Brain microvascular endothelial cell (primary cell): Measurements from ENCODE around the gene KIDINS220.

Experiments used
- DNase-seq: peaks from one replicate; pipeline ENCODE4 v3.0.0-alpha.2; 2020
- H3K27ac ChIP-seq: fragments of 250-450 bp; sonication (Bioruptor Pico); 2 replicates; pipeline ENCODE4 v1.5.1; 2020; ENCODE audit warnings: mild to moderate bottlenecking, moderate library complexity
- H3K27me3 ChIP-seq: fragments of 250-450 bp; sonication (Bioruptor Pico); replicated peaks from 2 replicates; pipeline ENCODE4 v1.5.1; 2020; ENCODE audit warnings: mild to moderate bottlenecking
- H3K36me3 ChIP-seq: fragments of 250-450 bp; sonication (Bioruptor Pico); replicated peaks from 2 replicates; pipeline ENCODE4 v1.5.1; 2020; ENCODE audit warnings: mild to moderate bottlenecking
- H3K4me3 ChIP-seq: 2 replicates; pipeline ENCODE4 v1.5.1; 2011; ENCODE audit warnings: low read depth, mild to moderate bottlenecking, control low read depth, low read length, moderate library complexity
- in situ Hi-C: cut with HindIII; loops from 2 replicates; pipeline ENCODE4 v1.10.0; 2017; ENCODE audit warnings: low sequenced_read_pairs, low pct_ligation_motif_present
- TF ChIP-seq, protein P1 (sequence below): IDR thresholded peaks from 2 replicates; pipeline ENCODE4 v1.5.1; 2011; ENCODE audit warnings: low read depth, mild to moderate bottlenecking, moderate library complexity, low read length, control low read depth, inconsistent platforms; ENCODE audit errors: missing control alignments

Gene KIDINS220

DNA sequence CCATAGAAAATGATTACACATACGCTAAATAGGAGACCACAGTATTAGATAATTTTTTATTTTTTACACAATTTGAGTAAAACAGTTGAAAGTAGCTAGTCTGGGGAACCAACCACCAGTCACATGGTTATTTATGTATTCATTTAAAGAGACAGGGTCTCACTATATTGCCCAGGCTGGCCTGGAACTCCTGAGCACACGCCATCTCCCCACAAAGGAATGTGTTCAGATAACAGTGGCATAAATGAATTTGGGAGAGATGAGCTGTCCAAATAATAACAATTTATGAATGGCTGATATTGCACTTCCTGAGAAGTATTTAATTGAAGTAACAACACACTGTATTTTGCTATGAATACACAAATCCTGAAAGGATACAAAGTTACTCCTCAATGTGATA is 39.7 kb downstream of the KIDINS220 start:
- no peaks in the 10 kb centered on the region for H3K27me3 ChIP-seq
- no peak overlapping the region for H3K27ac ChIP-seq
- H3K36me3 ChIP-seq = peaks cover 23% of the 10 kb centered on the region
- in situ Hi-C loops = no loop called here
- TF ChIP-seq, protein P1, sequence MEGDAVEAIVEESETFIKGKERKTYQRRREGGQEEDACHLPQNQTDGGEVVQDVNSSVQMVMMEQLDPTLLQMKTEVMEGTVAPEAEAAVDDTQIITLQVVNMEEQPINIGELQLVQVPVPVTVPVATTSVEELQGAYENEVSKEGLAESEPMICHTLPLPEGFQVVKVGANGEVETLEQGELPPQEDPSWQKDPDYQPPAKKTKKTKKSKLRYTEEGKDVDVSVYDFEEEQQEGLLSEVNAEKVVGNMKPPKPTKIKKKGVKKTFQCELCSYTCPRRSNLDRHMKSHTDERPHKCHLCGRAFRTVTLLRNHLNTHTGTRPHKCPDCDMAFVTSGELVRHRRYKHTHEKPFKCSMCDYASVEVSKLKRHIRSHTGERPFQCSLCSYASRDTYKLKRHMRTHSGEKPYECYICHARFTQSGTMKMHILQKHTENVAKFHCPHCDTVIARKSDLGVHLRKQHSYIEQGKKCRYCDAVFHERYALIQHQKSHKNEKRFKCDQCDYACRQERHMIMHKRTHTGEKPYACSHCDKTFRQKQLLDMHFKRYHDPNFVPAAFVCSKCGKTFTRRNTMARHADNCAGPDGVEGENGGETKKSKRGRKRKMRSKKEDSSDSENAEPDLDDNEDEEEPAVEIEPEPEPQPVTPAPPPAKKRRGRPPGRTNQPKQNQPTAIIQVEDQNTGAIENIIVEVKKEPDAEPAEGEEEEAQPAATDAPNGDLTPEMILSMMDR = no peak
- DNase-seq = no peak
- H3K4me3 ChIP-seq = no peak overlapping the region

DNA sequence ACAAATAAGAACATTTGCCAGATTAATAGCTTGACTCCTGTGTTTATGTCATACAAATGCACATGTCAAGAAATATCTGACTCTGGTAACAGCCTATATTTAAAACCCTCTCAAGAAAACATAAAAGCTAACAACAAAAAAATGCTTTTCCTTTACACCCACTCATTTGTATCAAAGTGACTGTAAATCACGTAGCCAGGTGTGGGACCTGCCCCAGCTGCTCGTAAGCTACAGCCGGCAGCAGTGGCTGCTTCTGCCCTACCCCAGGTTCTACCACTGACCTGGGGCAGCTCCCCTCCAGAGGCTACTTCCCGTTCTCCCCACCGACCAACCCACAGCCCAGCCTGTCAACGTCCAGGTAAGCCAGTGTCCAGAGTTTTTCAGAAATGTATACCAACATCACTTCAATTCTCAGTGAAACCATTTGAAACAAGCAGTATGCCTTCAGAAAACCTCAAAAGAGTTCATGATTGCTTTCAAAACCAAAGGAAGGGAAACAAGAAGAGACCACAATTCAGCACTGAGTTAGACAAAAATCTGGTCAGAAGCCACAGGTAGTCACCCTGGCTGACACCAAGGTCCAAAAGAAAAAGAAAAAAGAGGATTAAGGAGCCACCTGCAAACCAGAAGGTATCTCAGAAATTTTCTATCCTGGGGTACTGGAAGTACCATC is 40.4 kb downstream of the KIDINS220 start:
- Histone ChIP-seq H3K36me3 (peaks cover 18% of the 10 kb centered on the region), H3K4me3 (no peak overlapping the region), H3K27ac (no peak overlapping the region), H3K27me3 (no peaks in the 10 kb centered on the region)
- TF ChIP-seq, protein P1 = no peak
- DNase-seq = no peak
- in situ Hi-C loops = no loop called here

DNA sequence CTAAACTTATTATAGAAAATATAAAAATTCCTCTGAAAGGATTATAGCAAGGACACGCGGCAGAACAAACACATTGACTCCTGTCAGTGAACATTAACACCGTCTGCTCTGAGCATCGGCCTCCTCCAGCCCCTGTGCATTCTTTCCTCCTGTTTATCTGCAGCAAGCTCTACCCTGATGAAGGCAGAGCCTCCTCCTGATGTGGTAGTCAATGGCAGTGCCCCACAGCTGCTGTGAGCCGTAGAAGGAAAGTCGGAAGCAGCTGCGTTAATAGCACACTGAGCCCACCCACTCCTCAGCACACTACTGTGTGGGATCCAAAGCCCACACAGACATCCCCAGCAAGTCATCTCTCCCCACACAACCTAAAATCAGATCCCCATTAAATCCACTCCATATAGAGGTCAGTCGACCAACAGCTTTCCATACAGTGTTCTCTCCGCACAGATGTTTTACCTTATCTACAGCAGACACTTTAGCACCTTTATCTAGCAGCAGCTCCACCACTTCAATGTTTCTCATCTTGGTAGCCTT is 41.0 kb downstream of the KIDINS220 start:
- no peak for DNase-seq
- peaks cover 15% of the 10 kb centered on the region for H3K36me3 ChIP-seq
- H3K27ac ChIP-seq = no peak overlapping the region
- no peak overlapping the region for H3K4me3 ChIP-seq
- H3K27me3 ChIP-seq = no peaks in the 10 kb centered on the region
- TF ChIP-seq, protein P1 = no peak
- in situ Hi-C loops = no loop called here

DNA sequence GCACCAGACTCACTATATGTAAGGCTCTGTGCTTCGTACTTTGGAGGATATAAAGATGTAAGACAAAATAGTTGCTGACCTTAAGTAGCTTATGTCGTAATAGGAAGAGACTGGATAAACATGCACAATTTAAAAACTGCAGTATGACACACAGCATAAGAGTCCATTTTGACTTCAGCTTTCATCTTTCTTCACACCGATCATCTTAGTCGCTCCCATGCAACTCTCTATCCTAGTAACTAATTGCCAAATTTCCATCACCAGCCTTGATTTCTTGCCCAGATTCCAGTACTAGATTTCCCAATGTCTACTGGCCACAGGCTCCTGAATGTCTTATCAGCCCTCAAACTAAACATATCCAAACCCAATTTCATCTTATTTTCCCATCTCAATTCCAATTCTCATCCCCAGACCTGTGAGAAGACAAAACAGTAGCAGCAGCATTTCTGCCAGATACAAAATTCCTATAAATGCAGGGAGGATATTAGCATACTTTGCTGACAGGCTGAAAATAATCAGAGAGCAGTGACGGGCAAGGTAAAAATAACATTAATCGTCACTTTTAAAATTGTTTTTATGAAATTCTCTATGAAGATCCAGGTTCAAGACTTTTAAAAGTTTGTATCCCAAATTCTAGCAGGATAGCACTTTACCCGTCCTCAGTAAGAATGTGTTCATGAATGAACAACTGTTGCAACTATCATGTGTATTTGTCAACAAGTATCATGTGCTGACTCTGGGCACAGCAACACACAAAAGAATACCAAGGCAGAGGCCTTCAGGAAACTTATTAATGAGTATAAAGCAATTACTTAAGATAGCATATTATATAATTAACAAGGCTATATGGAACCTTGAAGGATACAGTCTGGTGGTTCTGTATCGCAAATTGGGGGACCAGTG is 42.2 kb downstream of the KIDINS220 start:
- no peak overlapping the region for H3K4me3 ChIP-seq
- H3K36me3 ChIP-seq = peaks cover 15% of the 10 kb centered on the region
- TF ChIP-seq, protein P1 = no peak
- no peaks in the 10 kb centered on the region for H3K27me3 ChIP-seq
- no peak for DNase-seq
- in situ Hi-C loops = no loop called here
- no peak overlapping the region for H3K27ac ChIP-seq

DNA sequence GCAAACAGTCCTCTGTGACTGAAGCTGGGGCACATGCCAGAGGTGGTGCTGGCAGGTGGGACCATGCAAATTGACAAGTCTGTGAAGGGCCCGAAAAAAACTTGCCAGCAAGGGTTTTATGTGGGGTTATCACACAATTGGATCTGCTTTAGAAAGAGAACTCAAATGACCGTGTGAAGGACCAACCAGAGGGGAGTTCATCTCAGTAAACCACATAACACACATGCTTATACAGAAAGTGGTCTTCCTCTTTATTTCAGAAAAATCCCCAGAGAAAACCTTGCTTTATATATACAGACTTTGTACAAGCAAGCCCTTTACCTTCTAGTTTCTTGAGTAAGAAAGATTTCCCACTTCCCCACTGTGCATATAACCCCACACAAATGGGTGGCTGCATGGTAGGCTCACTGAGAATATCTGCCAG is 46.7 kb downstream of the KIDINS220 start:
- TF ChIP-seq, protein P1 = no peak
- Histone ChIP-seq H3K27me3 (no peaks in the 10 kb centered on the region), H3K27ac (no peak overlapping the region), H3K36me3 (peaks cover 14% of the 10 kb centered on the region), H3K4me3 (no peak overlapping the region)
- DNase-seq = no peak
- in situ Hi-C loops = no loop called here
